Loucy (cell line): ENCODE results near the gene EHD2.
"Not testable (repeated sequence)": the region's sequence is repeated elsewhere in the genome, so short reads cannot be mapped to it uniquely, and the experiment has no call there.

Experiments used
- H2AFZ ChIP-seq: fragments of 200-600 bp; sonication (generic); 2 replicates; pipeline ENCODE4 v1.6.0; 2016; ENCODE audit warnings: antibody characterized with exemption, mild to moderate bottlenecking, low read length, moderate library complexity
- H3F3A ChIP-seq: fragments of 200-600 bp; 2 replicates; pipeline ENCODE4 v1.6.0; 2016; ENCODE audit warnings: antibody characterized with exemption, low read depth, mild to moderate bottlenecking
- H3K27me3 ChIP-seq: fragments of 200-600 bp; sonication (generic); 2 replicates; pipeline ENCODE4 v1.6.1; 2014; ENCODE audit warnings: low read length, mild to moderate bottlenecking; ENCODE audit not compliant: insufficient read depth, poor library complexity, severe bottlenecking
- H3K36me3 ChIP-seq: fragments of 200-600 bp; sonication (generic); 2 replicates; pipeline ENCODE4 v1.6.1; 2016; ENCODE audit warnings: low read length; ENCODE audit not compliant: insufficient read depth
- H3K4me1 ChIP-seq: fragments of 200-600 bp; sonication (generic); 2 replicates; pipeline ENCODE4 v1.5.1; 2014; ENCODE audit warnings: low read length, mild to moderate bottlenecking; ENCODE audit not compliant: insufficient read depth, poor library complexity, severe bottlenecking
- H3K4me2 ChIP-seq: fragments of 200-600 bp; sonication (generic); 2 replicates; pipeline ENCODE4 v1.6.0; 2014; ENCODE audit warnings: antibody characterized with exemption, low read length, low read depth, mild to moderate bottlenecking; ENCODE audit not compliant: poor library complexity, severe bottlenecking
- H3K4me3 ChIP-seq: fragments of 200-600 bp; sonication (generic); 2 replicates; pipeline ENCODE4 v1.5.1; 2014; ENCODE audit warnings: low read length, mild to moderate bottlenecking, mixed read lengths; ENCODE audit not compliant: poor library complexity, severe bottlenecking
- H3K79me2 ChIP-seq: fragments of 200-600 bp; sonication (generic); 2 replicates; pipeline ENCODE4 v1.6.1; 2014; ENCODE audit warnings: low read length; ENCODE audit not compliant: insufficient read depth
- H3K9ac ChIP-seq: fragments of 200-600 bp; sonication (generic); 2 replicates; pipeline ENCODE4 v1.6.0; 2014; ENCODE audit warnings: mild to moderate bottlenecking, low read depth, low read length, moderate library complexity; ENCODE audit not compliant: poor library complexity, severe bottlenecking
- H3K9me2 ChIP-seq: fragments of 200-600 bp; sonication (generic); replicated peaks from 2 replicates; pipeline ENCODE4 v1.6.1; 2016; ENCODE audit warnings: low read depth, low read length, mixed read lengths
- H3K9me3 ChIP-seq: fragments of 200-600 bp; sonication (generic); 2 replicates; pipeline ENCODE4 v1.6.1; 2014; ENCODE audit warnings: mild to moderate bottlenecking, antibody characterized with exemption, low read length, low read depth; ENCODE audit not compliant: insufficient read depth
- H4K20me1 ChIP-seq: fragments of 200-600 bp; sonication (generic); 2 replicates; pipeline ENCODE4 v1.6.0; 2014; ENCODE audit warnings: antibody characterized with exemption, low read length, mild to moderate bottlenecking; ENCODE audit not compliant: insufficient read depth, poor library complexity, severe bottlenecking
- EZH2phosphoT487 ChIP-seq: fragments of 200-600 bp; IDR thresholded peaks from 2 replicates; pipeline ENCODE4 v1.6.1; 2018; ENCODE audit warnings: antibody characterized with exemption, mild to moderate bottlenecking, moderate library complexity, borderline replicate concordance
- TF ChIP-seq, protein P1 (sequence below): fragments of 200-600 bp; sonication (generic); conservative IDR thresholded peaks from 2 replicates; pipeline ENCODE4 v1.5.1; 2014; ENCODE audit warnings: mild to moderate bottlenecking, antibody characterized with exemption, low read length

The EHD2 gene

GRCh38 chr19:47781590-47782262, 68.5 kb downstream of the EHD2 start:
- H3F3A ChIP-seq: no peaks in the 10 kb centered on the region
- no peaks in the 10 kb centered on the region for H3K27me3 ChIP-seq
- H3K4me3 ChIP-seq: no peak overlapping the region
- peaks cover 18% of the 10 kb centered on the region for H3K4me1 ChIP-seq
- peaks cover 6% of the 10 kb centered on the region; the same call in 1 of the 2 replicates for H3K36me3 ChIP-seq
- no peak overlapping the region for H3K9ac ChIP-seq
- H3K4me2 ChIP-seq: no peak overlapping the region
- no peak overlapping the region for H2AFZ ChIP-seq
- TF ChIP-seq EZH2phosphoT487: no peak
- TF ChIP-seq, protein P1, sequence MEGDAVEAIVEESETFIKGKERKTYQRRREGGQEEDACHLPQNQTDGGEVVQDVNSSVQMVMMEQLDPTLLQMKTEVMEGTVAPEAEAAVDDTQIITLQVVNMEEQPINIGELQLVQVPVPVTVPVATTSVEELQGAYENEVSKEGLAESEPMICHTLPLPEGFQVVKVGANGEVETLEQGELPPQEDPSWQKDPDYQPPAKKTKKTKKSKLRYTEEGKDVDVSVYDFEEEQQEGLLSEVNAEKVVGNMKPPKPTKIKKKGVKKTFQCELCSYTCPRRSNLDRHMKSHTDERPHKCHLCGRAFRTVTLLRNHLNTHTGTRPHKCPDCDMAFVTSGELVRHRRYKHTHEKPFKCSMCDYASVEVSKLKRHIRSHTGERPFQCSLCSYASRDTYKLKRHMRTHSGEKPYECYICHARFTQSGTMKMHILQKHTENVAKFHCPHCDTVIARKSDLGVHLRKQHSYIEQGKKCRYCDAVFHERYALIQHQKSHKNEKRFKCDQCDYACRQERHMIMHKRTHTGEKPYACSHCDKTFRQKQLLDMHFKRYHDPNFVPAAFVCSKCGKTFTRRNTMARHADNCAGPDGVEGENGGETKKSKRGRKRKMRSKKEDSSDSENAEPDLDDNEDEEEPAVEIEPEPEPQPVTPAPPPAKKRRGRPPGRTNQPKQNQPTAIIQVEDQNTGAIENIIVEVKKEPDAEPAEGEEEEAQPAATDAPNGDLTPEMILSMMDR: no peak
- H3K9me2 ChIP-seq: no peaks in the 10 kb centered on the region
- H4K20me1 ChIP-seq: peaks cover 20% of the 10 kb centered on the region
- peaks cover 39% of the 10 kb centered on the region for H3K79me2 ChIP-seq
- H3K9me3 ChIP-seq: no peaks in the 10 kb centered on the region

GRCh38 chr19:47786566-47786965, 73.3 kb downstream of the EHD2 start:
- Histone ChIP-seq H3K79me2 (0 out of 2 replicates have a peak, but pooled peaks cover under 1% of the 10 kb centered on the region), H3K4me3 (no peak overlapping the region), H3K36me3 (peaks cover 6% of the 10 kb centered on the region; the same call in 1 of the 2 replicates), H3K9ac (no peak overlapping the region), H3K4me2 (no peak overlapping the region), H3K9me2 (no peaks in the 10 kb centered on the region), H3K27me3 (no peaks in the 10 kb centered on the region), H3F3A (no peaks in the 10 kb centered on the region), H3K4me1 (no peaks in the 10 kb centered on the region), H3K9me3 (no peaks in the 10 kb centered on the region), H2AFZ (no peak overlapping the region), H4K20me1 (no peaks in the 10 kb centered on the region)
- TF ChIP-seq, protein P1: no peak
- no peak for TF ChIP-seq EZH2phosphoT487

GRCh38 chr19:47787307-47787706, 74.1 kb downstream of the EHD2 start:
- not testable (repeated sequence) for H2AFZ ChIP-seq, H3K27me3 ChIP-seq, H3K9me3 ChIP-seq, H4K20me1 ChIP-seq, H3K36me3 ChIP-seq, H3K4me3 ChIP-seq, H3K79me2 ChIP-seq, H3K9ac ChIP-seq, H3F3A ChIP-seq, H3K4me2 ChIP-seq, H3K4me1 ChIP-seq, H3K9me2 ChIP-seq

- not testable (repeated sequence) for H3K4me3 ChIP-seq, H3K36me3 ChIP-seq, H3K4me1 ChIP-seq, H3K79me2 ChIP-seq, H3K9me3 ChIP-seq, H3K9me2 ChIP-seq, H3K27me3 ChIP-seq, H3K9ac ChIP-seq, H2AFZ ChIP-seq, H3F3A ChIP-seq, H3K4me2 ChIP-seq, H4K20me1 ChIP-seq
These were observed 76.6 kb downstream of the EHD2 start for GRCh38 chr19:47789811-47790210.
